IPS-18c (cell line): ENCODE results near the gene LMAN1.

ENCODE experiments used
- H3K4me3 ChIP-seq: 2 replicates; pipeline ENCODE4 v1.7.0; 2013; ENCODE audit warnings: low read depth, mild to moderate bottlenecking, low read length, moderate library complexity; ENCODE audit not compliant: insufficient read depth
- H3K9me3 ChIP-seq: one replicate; pipeline ENCODE4 v1.6.1; 2013; ENCODE audit warnings: mild to moderate bottlenecking, low read length, moderate library complexity; ENCODE audit not compliant: control insufficient read depth, insufficient read depth

Gene LMAN1, protein sequence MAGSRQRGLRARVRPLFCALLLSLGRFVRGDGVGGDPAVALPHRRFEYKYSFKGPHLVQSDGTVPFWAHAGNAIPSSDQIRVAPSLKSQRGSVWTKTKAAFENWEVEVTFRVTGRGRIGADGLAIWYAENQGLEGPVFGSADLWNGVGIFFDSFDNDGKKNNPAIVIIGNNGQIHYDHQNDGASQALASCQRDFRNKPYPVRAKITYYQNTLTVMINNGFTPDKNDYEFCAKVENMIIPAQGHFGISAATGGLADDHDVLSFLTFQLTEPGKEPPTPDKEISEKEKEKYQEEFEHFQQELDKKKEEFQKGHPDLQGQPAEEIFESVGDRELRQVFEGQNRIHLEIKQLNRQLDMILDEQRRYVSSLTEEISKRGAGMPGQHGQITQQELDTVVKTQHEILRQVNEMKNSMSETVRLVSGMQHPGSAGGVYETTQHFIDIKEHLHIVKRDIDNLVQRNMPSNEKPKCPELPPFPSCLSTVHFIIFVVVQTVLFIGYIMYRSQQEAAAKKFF

DNA sequence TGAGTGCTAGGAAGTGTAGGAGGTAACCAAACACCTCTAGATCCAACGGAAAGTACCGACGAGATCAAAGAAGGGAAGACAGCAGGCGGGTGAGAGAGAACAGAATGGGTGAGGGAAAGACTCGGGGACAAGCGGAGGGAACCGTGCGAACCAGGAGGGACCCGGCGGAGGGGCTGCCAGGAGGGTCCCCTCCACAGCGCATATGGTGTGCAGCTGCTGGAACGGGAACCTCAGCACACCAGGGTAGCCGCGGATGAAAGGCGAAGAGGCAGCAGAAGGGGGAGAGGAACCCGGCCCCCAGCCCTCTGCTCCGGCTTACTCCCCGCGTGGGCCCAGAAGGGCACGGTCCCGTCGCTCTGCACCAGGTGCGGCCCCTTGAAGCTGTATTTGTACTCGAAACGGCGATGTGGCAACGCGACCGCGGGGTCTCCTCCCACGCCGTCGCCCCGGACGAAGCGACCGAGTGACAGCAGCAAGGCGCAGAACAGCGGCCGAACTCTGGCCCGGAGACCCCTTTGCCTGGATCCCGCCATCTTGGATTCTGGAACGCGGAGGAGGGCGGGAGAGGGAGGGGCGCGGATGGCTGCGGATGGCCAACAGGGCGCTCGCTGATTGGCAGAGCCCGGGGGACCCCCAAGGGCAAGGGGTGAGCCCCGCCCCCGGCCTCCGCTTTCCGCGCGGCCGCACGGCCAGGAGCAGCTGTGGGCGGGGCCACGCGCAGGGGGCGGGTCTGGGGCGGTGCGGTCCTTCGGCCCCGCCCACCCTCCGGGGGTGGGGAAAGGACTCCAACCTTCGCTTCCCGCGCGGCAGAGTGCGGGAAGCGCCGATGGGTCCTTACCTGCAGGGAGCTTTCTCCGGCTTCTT lies at the start of gene LMAN1:
TSS of gene LMAN1 (minus strand) at position 554 of the 864 bp plus-strand sequence. CDS start at position 533, 21 bp downstream.
- H3K4me3 ChIP-seq, result peak within 1 kb of the TSS; percentile 84

DNA sequence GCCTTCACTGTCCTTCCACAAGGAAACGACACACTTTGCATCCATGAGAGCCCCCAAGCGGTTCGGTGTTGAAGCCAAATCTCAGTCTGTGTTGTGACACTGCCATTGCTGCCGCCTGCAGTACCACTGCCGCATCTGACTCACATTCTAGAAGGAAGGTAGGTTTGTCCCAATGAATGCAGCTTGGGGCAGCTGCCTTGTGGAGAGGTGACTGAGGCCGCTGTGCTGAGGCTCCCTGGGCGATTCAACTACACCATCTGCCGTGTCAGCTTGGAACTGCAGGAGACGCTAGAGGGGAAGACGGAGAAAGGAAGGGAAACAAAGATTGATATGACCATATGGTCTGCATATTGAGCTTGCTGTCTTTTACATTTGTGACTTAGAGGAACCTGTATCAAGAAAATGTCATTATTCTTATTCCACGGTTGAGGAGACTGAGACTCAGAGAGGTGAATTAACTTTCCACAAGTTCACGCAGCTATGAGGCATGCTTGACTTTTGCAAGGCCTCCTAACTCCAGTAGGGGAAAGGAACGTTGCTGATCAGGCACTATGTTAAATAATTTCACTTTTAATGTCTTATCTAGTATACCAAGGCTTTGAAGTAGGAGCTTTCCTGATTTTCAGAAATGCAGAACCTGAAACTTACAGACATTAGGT lies 43.5 kb upstream of the LMAN1 start:
- Histone ChIP-seq H3K4me3 (no peak overlapping the region), H3K9me3 (no peaks in the 10 kb centered on the region)

More for the DNA sequence above, at the start of gene LMAN1:
- no peaks in the 10 kb centered on the region for H3K9me3 ChIP-seq

DNA sequence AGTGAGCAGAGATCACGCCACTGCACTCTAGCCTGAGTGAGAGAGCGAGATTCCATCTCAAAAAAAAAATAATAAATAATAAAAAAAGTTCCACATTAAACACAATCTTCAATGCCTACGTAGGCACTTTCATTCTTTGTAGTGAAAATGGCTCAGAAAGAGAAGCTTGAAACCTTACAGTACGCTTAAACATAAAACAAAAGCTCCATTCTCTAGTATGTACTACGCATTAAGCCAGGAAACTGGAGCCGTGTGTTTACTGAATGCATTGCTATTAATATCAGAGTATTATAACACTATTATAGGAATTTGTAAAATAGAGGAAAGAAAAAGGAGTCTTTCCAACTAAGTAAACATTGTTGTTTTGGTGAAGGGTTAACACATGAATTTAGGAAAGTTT lies 41.3 kb upstream of the LMAN1 start:
- Histone ChIP-seq H3K4me3 (no peak overlapping the region), H3K9me3 (no peaks in the 10 kb centered on the region)

DNA sequence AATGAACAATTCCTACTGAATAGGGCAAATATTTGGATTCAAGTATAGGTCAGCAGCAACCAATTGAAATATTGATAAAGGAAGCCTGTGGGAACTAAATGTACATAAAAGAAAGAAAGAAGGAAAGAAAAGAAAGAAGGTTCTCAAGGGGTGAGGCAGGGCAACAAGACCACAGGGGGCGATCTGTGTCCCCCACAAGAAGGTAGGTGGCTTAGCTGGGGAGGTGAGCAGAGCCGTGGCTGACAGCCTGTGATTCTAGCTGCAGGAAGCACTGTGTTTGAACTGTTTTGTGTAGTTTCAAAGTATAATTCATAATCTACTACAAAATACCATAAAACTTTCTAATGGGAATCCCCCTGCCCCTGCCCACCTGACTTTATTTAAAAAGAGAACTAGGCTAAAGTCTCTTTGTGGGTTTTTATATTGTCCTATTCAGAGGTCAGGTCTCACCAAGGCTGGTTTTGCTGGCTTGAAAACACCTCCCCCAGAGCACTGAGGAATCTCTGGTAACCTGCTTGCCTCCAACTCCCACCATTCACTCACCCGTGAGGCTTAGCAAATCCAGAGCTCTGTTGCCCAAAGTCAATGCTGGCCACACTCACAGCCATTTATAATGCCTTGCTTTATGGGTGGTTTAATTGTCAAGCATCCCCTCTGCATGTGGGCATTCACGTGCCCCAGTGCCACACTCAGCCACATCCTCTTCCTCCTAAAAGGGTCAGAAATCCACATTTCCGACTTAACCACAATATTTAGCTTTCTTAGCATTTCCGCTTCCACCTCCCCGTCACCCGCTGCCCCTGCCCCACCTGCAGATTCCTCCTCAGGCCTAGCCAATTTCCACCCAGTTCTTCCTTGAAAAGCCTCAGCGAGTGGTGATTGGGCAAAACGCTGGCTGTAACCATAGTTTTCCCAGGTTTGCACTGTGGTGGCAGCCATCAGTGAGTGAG lies 36.4 kb upstream of the LMAN1 start:
- Histone ChIP-seq H3K4me3 (no peak overlapping the region), H3K9me3 (peaks cover 2% of the 10 kb centered on the region)

DNA sequence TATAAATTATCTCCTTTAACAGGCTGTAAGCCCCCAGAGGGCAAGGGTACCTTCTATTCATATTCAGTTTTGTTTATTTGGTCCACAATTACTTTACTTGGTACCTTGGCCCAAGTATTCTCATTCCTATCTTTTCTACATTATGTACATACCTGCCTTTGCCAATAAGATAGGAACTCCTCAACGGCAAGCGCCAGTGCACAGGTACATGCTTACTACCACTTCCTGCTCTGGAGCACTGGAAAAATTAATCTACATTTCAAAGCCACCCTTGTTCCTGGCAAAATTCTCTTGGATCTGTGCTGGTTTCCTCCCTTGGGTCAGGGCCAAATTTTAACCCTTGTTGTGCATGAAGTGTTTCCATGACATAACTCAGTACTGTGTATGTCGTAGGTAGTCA lies 34.3 kb upstream of the LMAN1 start:
- Histone ChIP-seq H3K9me3 (peaks cover 2% of the 10 kb centered on the region), H3K4me3 (no peak overlapping the region)

DNA sequence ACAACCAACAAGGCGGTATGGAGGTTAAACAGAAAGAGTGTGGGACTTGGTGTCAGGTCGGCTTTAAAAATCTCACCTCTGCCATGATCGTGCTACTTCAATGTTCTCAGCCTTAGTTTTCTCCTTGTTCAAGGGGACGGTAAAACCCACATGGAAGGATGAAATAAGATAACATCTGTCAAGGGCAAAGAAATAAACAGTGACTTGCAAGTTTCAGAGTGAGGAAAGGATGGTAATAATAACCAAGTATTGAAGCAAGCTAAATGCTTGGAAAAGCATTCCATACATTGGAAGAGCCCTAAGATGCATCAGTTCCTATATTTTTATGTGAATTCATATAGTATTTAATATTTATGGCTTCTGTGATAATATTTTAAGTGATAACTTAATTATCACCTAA lies 29.8 kb upstream of the LMAN1 start:
- peaks cover 2% of the 10 kb centered on the region for H3K9me3 ChIP-seq
- H3K4me3 ChIP-seq, result no peak overlapping the region

DNA sequence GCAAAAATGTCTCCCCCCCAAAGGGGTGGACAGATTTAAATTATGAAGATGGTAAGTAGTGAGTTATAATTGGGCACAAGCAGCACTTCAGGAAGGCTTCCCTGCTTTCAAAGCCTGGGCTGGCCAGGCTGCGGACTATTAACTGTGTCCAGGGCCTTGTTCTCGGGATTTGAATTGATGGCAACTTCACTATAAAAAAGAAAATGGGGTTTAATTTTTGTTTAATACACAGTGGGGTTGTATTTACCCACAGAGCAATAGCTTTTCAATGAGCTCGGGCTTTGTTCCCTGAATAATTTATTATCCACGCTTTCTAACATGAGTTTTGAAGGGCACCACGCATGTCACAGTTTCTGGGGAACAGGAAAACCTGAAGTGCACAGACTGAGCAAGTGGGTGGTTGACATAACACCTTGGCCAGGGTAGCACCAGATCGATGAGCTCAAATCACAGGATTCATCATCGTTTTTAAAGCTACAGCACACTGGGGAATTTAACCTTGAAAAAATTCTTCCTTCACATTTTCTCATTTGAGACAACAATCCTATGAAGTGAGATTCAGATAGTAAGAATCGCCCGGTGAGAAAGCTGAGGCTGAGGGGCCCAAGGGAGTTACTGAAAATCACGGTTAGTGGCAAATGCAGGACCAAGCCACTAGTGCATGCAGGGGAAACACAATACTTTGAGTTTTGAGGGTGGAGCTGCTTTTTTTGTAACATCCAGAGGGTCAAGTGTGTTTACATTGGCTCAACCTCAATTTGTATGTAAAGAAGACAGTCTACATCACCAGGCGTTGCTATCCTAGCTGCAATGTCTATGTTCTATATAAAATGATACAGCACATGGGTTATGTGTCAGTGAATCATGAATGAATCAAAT lies 28.9 kb upstream of the LMAN1 start:
- peaks cover under 1% of the 10 kb centered on the region for H3K9me3 ChIP-seq
- H3K4me3 ChIP-seq, result no peak overlapping the region

DNA sequence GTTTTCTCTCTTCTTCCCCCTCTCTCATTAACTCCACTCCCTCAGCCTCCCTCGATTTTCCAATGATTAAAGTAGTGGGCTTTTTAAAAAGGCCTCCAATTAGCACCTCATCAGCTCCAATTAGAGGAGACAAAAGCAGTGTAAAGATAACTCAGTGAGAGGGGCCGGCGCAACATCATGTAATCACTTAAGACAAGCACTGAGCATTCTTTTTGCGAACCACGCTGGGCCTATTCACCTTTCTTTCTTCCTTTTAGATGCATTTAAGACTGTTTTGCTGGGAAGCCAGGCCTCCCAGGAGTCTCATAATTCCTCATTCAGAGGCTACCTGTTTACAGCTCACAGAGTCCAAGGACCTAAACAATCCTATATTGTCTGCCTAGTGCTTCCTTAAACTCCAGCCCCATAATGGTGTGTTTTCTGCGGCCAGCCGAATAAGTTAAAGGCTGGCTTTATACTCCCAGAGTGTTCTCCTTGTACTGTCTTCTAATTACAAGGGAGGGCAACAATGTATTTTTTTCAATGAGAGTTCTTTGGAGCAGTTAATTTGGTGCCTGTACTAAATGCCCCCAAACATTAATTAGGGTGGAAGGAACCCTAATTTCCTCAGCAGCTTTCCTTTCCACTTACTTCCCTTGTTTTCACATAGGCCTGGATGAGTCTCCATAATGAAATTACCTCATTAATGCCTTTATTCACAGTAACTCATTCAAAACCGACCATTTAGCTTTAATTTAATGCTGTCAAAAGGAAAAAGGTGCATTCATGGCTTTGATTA lies 28.0 kb upstream of the LMAN1 start:
- Histone ChIP-seq H3K4me3 (no peak overlapping the region), H3K9me3 (no peaks in the 10 kb centered on the region)

DNA sequence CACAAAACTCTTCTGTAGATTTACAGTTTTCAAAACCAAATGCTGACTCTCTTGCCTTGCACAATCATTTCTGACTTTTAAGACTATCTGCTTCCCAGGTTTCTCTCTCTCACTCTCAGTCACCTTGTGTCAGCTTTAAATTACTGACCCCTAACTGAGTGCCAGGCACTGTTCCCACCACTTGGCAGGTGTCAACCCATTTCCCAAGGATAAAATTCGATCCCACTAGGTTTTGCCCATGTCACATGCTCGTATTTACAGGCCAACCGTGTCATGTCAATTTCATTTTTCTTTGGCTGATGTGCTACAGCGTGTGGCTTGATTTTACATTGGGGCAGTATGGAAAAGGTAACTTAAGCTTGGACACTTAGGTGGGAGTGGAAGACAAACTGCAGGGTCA lies 26.1 kb upstream of the LMAN1 start:
- H3K9me3 ChIP-seq, result no peaks in the 10 kb centered on the region
- H3K4me3 ChIP-seq, result no peak overlapping the region

DNA sequence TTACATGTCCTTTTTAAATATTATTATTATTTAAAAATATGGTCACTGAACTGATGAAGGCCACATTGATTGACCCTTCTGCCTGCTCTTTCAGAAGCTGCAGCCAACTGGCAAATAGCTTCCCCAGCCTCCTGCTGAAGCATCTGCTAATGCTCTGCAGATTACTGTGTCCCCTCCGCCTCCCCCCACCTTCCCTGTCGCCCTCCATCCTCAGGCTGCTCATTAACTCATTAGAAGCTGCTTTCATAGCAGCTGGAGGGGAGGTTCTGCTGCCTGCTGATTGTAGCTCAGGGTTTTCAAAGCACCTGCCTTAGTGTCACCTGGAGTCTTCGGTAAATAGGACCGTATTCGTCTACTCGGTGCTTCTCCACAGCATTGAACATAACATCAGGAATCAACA lies 24.8 kb upstream of the LMAN1 start:
- Histone ChIP-seq H3K9me3 (no peaks in the 10 kb centered on the region), H3K4me3 (no peak overlapping the region)

DNA sequence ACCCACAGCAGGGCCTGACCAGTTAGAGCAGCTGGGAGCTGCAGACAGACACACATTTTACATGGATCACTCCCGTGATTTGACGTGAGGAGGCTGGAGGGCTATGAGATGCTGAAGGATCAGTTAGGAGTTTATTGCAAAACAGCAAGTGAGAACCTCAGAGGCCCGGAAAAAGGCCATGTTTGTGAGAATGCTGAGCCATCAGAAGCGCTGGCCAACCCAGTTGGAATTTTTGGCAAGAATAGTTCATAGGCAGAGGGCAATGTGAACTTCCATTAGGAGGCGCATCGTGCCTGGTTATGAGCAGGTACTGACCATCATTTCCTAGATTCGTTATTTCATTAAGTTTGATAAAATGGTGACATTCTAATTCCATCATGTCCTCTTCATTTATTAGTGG lies 23.3 kb upstream of the LMAN1 start:
- H3K9me3 ChIP-seq, result no peaks in the 10 kb centered on the region

DNA sequence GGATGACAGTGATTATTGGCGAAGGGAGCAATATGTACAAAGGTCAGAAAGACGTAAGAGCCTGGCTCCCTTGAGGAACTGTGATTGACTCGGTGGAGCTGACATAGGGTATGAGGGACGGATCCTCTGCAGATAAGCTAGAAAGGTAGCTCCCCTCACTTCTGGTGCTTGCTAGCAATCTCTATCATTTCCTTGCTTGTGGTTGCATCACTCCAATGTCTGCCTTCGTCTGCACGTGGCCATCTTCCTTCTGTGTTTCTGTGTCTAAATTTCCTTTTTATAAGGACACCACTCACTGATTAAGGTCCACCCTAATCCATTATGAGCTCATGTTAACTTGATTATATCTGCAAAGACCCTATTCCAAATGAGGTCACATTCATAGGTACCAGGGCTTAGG lies 22.9 kb upstream of the LMAN1 start:
- H3K4me3 ChIP-seq, result no peak overlapping the region
- H3K9me3 ChIP-seq, result no peaks in the 10 kb centered on the region

More for the DNA sequence above, 23.3 kb upstream of the LMAN1 start:
- no peak overlapping the region for H3K4me3 ChIP-seq

DNA sequence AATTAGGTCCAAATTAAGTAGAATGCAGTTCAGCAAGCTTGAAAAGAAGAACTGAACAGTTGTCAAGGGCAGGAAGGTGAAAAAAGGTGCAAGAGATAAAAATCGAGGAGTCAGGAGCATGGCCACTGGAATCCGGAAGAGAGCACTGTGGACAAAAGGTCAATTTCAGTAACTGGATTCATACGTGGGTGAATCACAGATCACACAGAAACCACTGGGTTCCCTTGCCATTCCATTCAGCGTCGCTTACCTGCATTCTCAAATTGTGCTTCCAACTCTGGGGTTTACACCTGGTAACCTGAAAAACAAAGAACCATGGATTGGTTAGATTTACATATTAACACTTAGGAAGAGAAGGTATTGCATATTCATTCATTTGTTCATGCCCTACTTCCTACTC lies 21.6 kb upstream of the LMAN1 start:
- H3K4me3 ChIP-seq, result no peak overlapping the region
- H3K9me3 ChIP-seq, result no peaks in the 10 kb centered on the region

DNA sequence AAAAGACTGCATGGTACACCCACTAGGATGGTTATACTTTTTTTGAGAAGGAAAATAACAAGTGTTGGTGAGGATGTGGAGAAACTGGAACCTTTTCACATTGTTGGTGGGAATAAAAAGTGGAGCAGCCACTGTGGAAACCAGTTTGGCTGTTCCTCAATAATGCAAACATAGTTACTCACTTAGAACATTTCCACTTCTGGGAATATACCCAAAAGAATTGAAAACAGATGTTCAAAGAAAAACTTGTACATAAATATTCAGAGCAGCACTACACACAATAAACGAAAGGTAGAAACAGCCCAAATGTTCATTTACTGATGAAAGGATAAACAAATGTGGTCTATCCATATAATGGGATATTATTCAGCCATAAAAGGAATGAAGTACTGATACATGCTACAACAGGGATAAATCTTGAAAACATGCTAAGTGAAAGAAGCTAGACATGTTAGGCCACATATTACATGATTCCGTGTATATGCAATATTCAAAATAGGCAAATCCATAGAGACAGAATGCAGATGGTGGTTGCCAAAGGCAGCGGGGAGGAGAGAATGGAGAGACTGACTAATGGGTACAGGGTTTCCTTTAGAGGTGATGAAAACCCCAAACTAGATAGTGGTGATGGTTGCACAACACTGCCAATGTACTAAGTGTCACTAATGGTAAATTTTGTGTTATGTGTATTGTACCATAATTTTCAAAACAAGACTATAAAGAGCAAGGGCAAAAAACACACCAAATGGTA lies 20.9 kb upstream of the LMAN1 start:
- Histone ChIP-seq H3K4me3 (no peak overlapping the region), H3K9me3 (no peaks in the 10 kb centered on the region)
